Brain microvascular endothelial cell (primary cell): ENCODE measurements around the gene CAMSAP3.

Experiments used
- DNase-seq: peaks from one replicate; pipeline ENCODE4 v3.0.0-alpha.2; 2020
- H3K27ac ChIP-seq: fragments of 250-450 bp; sonication (Bioruptor Pico); 2 replicates; pipeline ENCODE4 v1.5.1; 2020; ENCODE audit warnings: mild to moderate bottlenecking, moderate library complexity
- H3K27me3 ChIP-seq: fragments of 250-450 bp; sonication (Bioruptor Pico); replicated peaks from 2 replicates; pipeline ENCODE4 v1.5.1; 2020; ENCODE audit warnings: mild to moderate bottlenecking
- H3K36me3 ChIP-seq: fragments of 250-450 bp; sonication (Bioruptor Pico); replicated peaks from 2 replicates; pipeline ENCODE4 v1.5.1; 2020; ENCODE audit warnings: mild to moderate bottlenecking
- H3K4me3 ChIP-seq: 2 replicates; pipeline ENCODE4 v1.5.1; 2011; ENCODE audit warnings: low read depth, mild to moderate bottlenecking, control low read depth, low read length, moderate library complexity
- CTCF ChIP-seq: IDR thresholded peaks from 2 replicates; pipeline ENCODE4 v1.5.1; 2011; ENCODE audit warnings: low read depth, mild to moderate bottlenecking, moderate library complexity, low read length, control low read depth, inconsistent platforms; ENCODE audit errors: missing control alignments
- in situ Hi-C: cut with HindIII; loops from 2 replicates; pipeline ENCODE4 v1.10.0; 2017; ENCODE audit warnings: low sequenced_read_pairs, low pct_ligation_motif_present

The CAMSAP3 gene

DNA sequence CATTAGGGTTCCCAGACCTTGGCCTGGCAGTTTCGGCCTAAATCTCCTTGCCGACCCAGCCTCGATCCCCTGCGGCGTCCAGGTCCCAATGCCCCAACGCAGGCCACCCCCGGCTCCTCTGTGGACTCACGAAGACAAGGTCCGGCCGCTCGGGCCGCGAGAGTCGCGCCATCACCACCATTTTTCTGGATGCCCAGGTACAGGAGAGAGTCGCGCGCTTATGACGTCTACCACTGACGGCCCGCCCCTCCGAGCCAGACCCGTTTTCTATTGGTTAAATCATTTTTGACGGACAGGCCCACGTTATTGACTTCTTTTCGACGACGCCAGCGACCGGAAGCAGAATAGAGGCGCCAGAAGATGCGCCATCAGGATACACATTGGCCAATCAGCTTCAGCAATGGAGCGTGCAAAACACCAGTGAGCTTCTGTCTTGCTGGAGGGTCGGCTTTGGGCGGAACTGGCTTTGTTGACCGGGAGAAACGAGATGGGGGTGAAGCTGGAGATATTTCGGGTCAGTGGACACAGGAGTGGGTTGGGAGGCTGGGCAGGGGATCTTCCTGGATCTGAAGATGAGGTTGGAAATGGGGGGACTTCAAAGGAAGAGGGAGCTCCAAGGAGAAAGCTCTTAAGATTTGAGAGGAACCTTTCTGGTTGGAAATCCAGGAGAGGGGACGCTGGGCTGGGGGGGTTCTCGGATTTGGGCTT is 33.8 kb downstream of the CAMSAP3 start, which contains the start of the genes PET100 and XAB2:
PET100 (plus strand) TSS at position 447 of the 708 bp plus-strand sequence; CDS start at position 488, 41 bp downstream.
XAB2 (minus strand) TSS at position 199 of the 708 bp plus-strand sequence; CDS start at position 181, 18 bp downstream.
- Histone ChIP-seq H3K36me3 (peaks cover 7% of the 10 kb centered on the region), H3K4me3 (peak within 1 kb of the TSS; percentile 99), H3K27me3 (no peaks in the 10 kb centered on the region), H3K27ac (peak within 1 kb of the TSS; percentile 94)
- DNase-seq: peak; percentile 99
- in situ Hi-C loops: no loop called here
- no peak for TF ChIP-seq CTCF

GRCh38 chr19:7631577-7631976 is 35.9 kb downstream of the CAMSAP3 start:
- in situ Hi-C loops: no loop called here
- no peak overlapping the region for H3K27ac ChIP-seq
- H3K36me3 ChIP-seq: no peaks in the 10 kb centered on the region
- no peak for DNase-seq
- TF ChIP-seq CTCF: no peak
- no peak overlapping the region for H3K4me3 ChIP-seq
- no peaks in the 10 kb centered on the region for H3K27me3 ChIP-seq

DNA sequence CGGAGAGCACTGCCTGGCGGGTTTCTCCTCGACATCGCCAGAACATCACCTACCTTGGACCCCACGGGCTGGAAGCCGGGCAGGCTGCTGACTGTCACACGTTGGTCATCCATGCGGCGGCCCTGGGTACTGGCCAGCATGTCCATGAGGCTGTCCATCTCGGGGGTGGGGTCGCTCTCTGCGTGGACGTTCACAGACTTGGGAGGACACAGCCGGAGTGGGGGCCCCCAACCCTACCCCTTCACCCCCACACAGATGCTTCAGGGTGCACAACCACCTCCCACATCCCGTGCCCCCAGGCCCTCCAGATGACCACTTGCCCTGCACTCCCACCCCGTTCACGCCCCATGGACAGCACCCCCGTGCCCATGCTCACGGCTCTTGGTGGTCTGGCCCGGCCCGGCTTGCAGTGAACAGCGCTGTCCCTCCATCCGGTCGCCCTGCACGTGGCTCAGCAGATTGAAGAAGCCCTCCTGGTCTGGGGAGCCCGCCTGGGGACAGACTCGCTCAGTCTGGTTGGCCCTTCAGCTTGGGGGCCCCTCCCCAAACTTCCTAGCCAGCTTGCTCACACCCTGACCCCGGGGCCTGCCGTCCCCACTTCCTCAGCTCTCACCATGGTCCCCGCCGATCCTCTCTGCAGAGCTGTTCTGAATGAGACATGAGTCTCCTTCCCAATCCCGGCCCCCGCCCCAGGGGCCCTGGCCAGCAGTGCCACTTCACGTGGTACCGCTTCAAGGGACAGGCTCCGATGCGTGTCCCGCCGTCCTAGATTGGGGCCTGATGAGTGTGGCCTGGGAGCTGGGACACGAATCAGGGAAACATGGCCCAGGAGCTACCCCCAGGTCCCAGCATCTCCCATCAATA is 36.9 kb downstream of the CAMSAP3 start:
- Histone ChIP-seq H3K36me3 (no peaks in the 10 kb centered on the region), H3K4me3 (no peak overlapping the region), H3K27ac (no peak overlapping the region), H3K27me3 (no peaks in the 10 kb centered on the region)
- DNase-seq: no peak
- in situ Hi-C loops: no loop called here
- TF ChIP-seq CTCF: no peak

DNA sequence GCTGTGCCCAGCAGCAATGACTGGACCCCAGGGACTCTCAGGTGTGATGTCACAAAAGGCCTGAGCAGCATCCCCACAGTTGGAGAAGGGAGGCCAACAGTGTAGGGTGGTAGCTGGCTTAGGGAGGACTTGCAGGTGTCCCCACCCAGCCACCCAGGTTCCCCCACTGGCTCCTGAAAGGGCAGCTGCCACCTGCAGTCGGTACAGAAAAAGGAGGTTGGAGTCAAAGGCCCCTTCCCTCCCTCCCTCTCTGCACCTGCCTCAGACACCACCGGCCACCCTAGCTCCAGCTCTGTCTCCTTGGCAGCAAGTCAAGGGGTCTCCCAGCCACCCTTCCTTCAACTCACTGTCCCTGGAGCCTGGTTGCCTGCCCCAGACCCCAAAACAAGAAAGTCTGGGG is 38.0 kb downstream of the CAMSAP3 start, which contains the start of gene PCP2:
PCP2 (minus strand) TSS at position 22 of the 400 bp plus-strand sequence. CDS start 262 bp downstream, outside the sequence.
- TF ChIP-seq CTCF: no peak
- Histone ChIP-seq H3K27ac (no peak within 1 kb of the TSS), H3K27me3 (no peaks in the 10 kb centered on the region), H3K36me3 (no peaks in the 10 kb centered on the region), H3K4me3 (no peak within 1 kb of the TSS)
- in situ Hi-C loops: no loop called here
- DNase-seq: no peak

- in situ Hi-C loops: no loop called here
Observed at GRCh38 chr19:7635670-7636069, 40.0 kb downstream of the CAMSAP3 start.

More at GRCh38 chr19:7635670-7636069, 40.0 kb downstream of the CAMSAP3 start:
- Histone ChIP-seq H3K27me3 (no peaks in the 10 kb centered on the region), H3K27ac (no peak overlapping the region), H3K36me3 (no peaks in the 10 kb centered on the region), H3K4me3 (no peak overlapping the region)
- no peak for TF ChIP-seq CTCF
- no peak for DNase-seq
